ENCODE measurements around the gene RAB3C. TPM values are rescaled to one million over a fixed set of nuclear protein-coding genes. Genes with fewer than 3 reads are reported as not detected.

Gene RAB3C
- polyA plus RNA-seq, 1 donor (not counting 4 experiments of a cell fraction or from before 2014, with no cell fraction given): not detected

- FAIRE-seq: no peak
- TF ChIP-seq CTCF (optimal IDR thresholded peaks at IDR 0.05 in 1 of 3, IDR thresholded peaks at IDR 0.05 in 1 of 3, conservative IDR thresholded peaks at IDR 0.05 in 1 of 3; ENCODE audit: extremely low read depth in 1 of 3, insufficient read depth in 2 of 3, low read length in 3 of 3): no peak
- no peak for TF ChIP-seq EZH2 (IDR thresholded peaks at IDR 0.05; ENCODE audit: low read length)
- Histone ChIP-seq H4K20me1 (ENCODE audit: control insufficient read depth, extremely low read depth, insufficient read depth, low read length) (no peaks in the 10 kb centered on the region), H3K9me3 (ENCODE audit: control insufficient read depth, low read depth, low read length) (no peaks in the 10 kb centered on the region), H3K27ac (ENCODE audit: control insufficient read depth, insufficient read depth, low read length) (no peak overlapping the region), H3K79me2 (ENCODE audit: control insufficient read depth, insufficient read depth, low read length) (no peaks in the 10 kb centered on the region), H3K4me1 (ENCODE audit: control insufficient read depth, extremely low read depth, insufficient read depth, low read length) (no peaks in the 10 kb centered on the region), H3K4me3 (ENCODE audit: control insufficient read depth in 2 of 3, extremely low read depth in 1 of 3, insufficient read depth in 2 of 3, low read depth in 1 of 3, low read length in 3 of 3) (no peak overlapping the region), H3K27me3 (ENCODE audit: control insufficient read depth, extremely low read depth, insufficient read depth, low read length) (no peaks in the 10 kb centered on the region), H3K9ac (ENCODE audit: control insufficient read depth, extremely low read depth, insufficient read depth, low read length) (no peak overlapping the region), H3K36me3 (ENCODE audit: control insufficient read depth in 2 of 2, extremely low read depth in 1 of 2, insufficient read depth in 2 of 2, low read length in 2 of 2) (no peaks in the 10 kb centered on the region), H2AFZ (ENCODE audit: control insufficient read depth, low read length) (no peak overlapping the region), H3K4me2 (ENCODE audit: control insufficient read depth, extremely low read depth, insufficient read depth, low read depth, low read length) (no peak overlapping the region), H3K9me1 (ENCODE audit: control insufficient read depth, extremely low read depth, insufficient read depth, low read length) (no peaks in the 10 kb centered on the region)
- DNase-seq (ENCODE audit: low read depth, low spot score): no peak
- dilution Hi-C loops (cut with MboI; ENCODE audit: extremely low pct_ligation_motif_present, low sequenced_read_pairs): no loop called here
These were observed 261.5 kb downstream of the RAB3C start for GRCh38 chr5:58844395-58844794.

DNA sequence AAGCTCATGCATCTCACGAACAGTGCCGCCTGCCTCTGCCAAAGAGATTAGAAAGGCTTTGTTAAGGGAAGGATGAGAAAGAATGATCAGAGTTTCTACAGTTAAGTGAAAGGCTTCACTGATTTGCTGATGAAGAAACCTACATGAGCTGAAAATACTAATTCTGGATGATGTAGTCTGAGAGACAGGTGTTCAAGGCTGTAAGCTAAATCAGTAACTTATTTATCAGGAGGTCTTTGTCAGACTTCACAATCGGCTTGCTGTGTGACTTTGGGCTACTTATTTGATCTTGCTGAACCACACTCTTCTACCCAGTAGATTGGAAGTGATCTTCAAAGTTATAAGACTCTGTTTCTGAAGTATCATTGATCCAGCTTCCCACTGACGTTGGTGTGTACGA lies 264.2 kb downstream of the RAB3C start:
- Histone ChIP-seq H3K4me2 (ENCODE audit: control insufficient read depth, extremely low read depth, insufficient read depth, low read depth, low read length) (no peak overlapping the region), H3K4me1 (ENCODE audit: control insufficient read depth, extremely low read depth, insufficient read depth, low read length) (no peaks in the 10 kb centered on the region), H2AFZ (ENCODE audit: control insufficient read depth, low read length) (no peak overlapping the region), H3K27me3 (ENCODE audit: control insufficient read depth, extremely low read depth, insufficient read depth, low read length) (peaks cover 1% of the 10 kb centered on the region), H3K79me2 (ENCODE audit: control insufficient read depth, insufficient read depth, low read length) (no peaks in the 10 kb centered on the region), H3K9me1 (ENCODE audit: control insufficient read depth, extremely low read depth, insufficient read depth, low read length) (no peaks in the 10 kb centered on the region), H3K4me3 (ENCODE audit: control insufficient read depth in 2 of 3, extremely low read depth in 1 of 3, insufficient read depth in 2 of 3, low read depth in 1 of 3, low read length in 3 of 3) (no peak overlapping the region), H3K9ac (ENCODE audit: control insufficient read depth, extremely low read depth, insufficient read depth, low read length) (no peak overlapping the region), H3K27ac (ENCODE audit: control insufficient read depth, insufficient read depth, low read length) (no peak overlapping the region), H3K9me3 (ENCODE audit: control insufficient read depth, low read depth, low read length) (no peaks in the 10 kb centered on the region), H3K36me3 (ENCODE audit: control insufficient read depth in 2 of 2, extremely low read depth in 1 of 2, insufficient read depth in 2 of 2, low read length in 2 of 2) (no peaks in the 10 kb centered on the region), H4K20me1 (ENCODE audit: control insufficient read depth, extremely low read depth, insufficient read depth, low read length) (no peaks in the 10 kb centered on the region)
- DNase-seq (ENCODE audit: low read depth, low spot score) (no peak), FAIRE-seq (no peak)
- TF ChIP-seq CTCF (optimal IDR thresholded peaks at IDR 0.05 in 1 of 3, IDR thresholded peaks at IDR 0.05 in 1 of 3, conservative IDR thresholded peaks at IDR 0.05 in 1 of 3; ENCODE audit: extremely low read depth in 1 of 3, insufficient read depth in 2 of 3, low read length in 3 of 3): no peak
- no peak for TF ChIP-seq EZH2 (IDR thresholded peaks at IDR 0.05; ENCODE audit: low read length)
- dilution Hi-C loops (cut with MboI; ENCODE audit: extremely low pct_ligation_motif_present, low sequenced_read_pairs): no loop called here
